Esophagus squamous epithelium (tissue), 4 donors: ENCODE data around the gene RNU1-4.
"Not testable (repeated sequence)": the region's sequence is repeated elsewhere in the genome, so short reads cannot be mapped to it uniquely, and the experiment has no call there.

ENCODE experiments used
- CTCF ChIP-seq, 6 experiments: fragments of 450-650 bp in 4 of 6; fragments of 200-600 bp in 2 of 6; sonication (generic) in 2 of 6; IDR thresholded peaks; one replicate each; pipeline ENCODE4 v1.5.1; 2016 to 2019; ENCODE audit warnings: antibody characterized with exemption in 6 of 6, mild to moderate bottlenecking in 4 of 6, moderate library complexity in 4 of 6
- POLR2A ChIP-seq, 4 donors: fragments of 450-650 bp; IDR thresholded peaks; one replicate each; pipeline ENCODE4 v1.6.1; 2017; ENCODE audit warnings: antibody characterized with exemption in 4 of 4, mild to moderate bottlenecking in 4 of 4, moderate library complexity in 3 of 4

GRCh38 chr1:16764248-16764819 lies 24.0 kb downstream of the RNU1-4 start:
- TF ChIP-seq POLR2A, CTCF (IDR thresholded peaks at IDR 0.05): not testable (repeated sequence)
